NCI-H1436 (cell line): ENCODE data around the gene MEF2B.

Experiments
- DNase-seq: peaks from one replicate; lab custom pipeline; 2025; lab: John Stamatoyannopoulos, UW

Gene MEF2B

GRCh38 chr19:19098084-19098702, 71.9 kb downstream of the MEF2B start:
- DNase-seq: no peak

GRCh38 chr19:19096641-19097627, 73.1 kb downstream of the MEF2B start:
- no peak for DNase-seq

- DNase-seq: no peak
These were observed 74.4 kb downstream of the MEF2B start for GRCh38 chr19:19095691-19096090.
